Trophoblast cell (in vitro differentiated cells and primary cell): ENCODE results near the gene ZSWIM7.

ENCODE experiments used
- DNase-seq, 2 donors: peaks; one replicate each; pipeline ENCODE4 v3.0.0-alpha.2; 2016
- H2AFZ ChIP-seq: 2 replicates; pipeline ENCODE4 v1.6.1; 2013; ENCODE audit warnings: low read length, moderate library complexity, mild to moderate bottlenecking; ENCODE audit not compliant: insufficient read depth, poor library complexity
- H2AK5ac ChIP-seq: 2 replicates; pipeline ENCODE4 v1.6.1; 2013; ENCODE audit warnings: mild to moderate bottlenecking, low read length
- H2BK120ac ChIP-seq: 2 replicates; pipeline ENCODE4 v1.6.1; 2013; ENCODE audit warnings: low read length, mild to moderate bottlenecking, moderate library complexity; ENCODE audit not compliant: insufficient read depth, poor library complexity
- H2BK12ac ChIP-seq: 2 replicates; pipeline ENCODE4 v1.6.1; 2013; ENCODE audit warnings: mild to moderate bottlenecking, low read length, moderate library complexity
- H2BK5ac ChIP-seq: 2 replicates; pipeline ENCODE4 v1.6.1; 2013; ENCODE audit warnings: low read length, low read depth, moderate library complexity, mild to moderate bottlenecking; ENCODE audit not compliant: poor library complexity
- H3K14ac ChIP-seq: 2 replicates; pipeline ENCODE4 v1.6.1; 2013; ENCODE audit warnings: mild to moderate bottlenecking, low read length
- H3K18ac ChIP-seq: 2 replicates; pipeline ENCODE4 v1.6.1; 2013; ENCODE audit warnings: mild to moderate bottlenecking, low read length
- H3K23ac ChIP-seq: 2 replicates; pipeline ENCODE4 v1.6.1; 2013; ENCODE audit warnings: low read length
- H3K27ac ChIP-seq: 2 replicates; pipeline ENCODE4 v1.5.1; 2013; ENCODE audit warnings: low read depth, mild to moderate bottlenecking, inconsistent platforms, low read length, moderate library complexity
- H3K27me3 ChIP-seq: 2 replicates; pipeline ENCODE4 v1.6.1; 2013; ENCODE audit warnings: inconsistent platforms, mild to moderate bottlenecking, low read length, moderate library complexity; ENCODE audit not compliant: insufficient read depth
- H3K36me3 ChIP-seq, 2 experiments: 1 replicate in 1 of 2; 2 replicates in 1 of 2; pipeline ENCODE4 v1.6.1; 2013; ENCODE audit warnings: low read length in 2 of 2, mild to moderate bottlenecking in 2 of 2, moderate library complexity in 1 of 2; ENCODE audit not compliant: insufficient read depth in 2 of 2, control insufficient read depth in 1 of 2
- H3K4ac ChIP-seq: 2 replicates; pipeline ENCODE4 v1.6.1; 2013; ENCODE audit warnings: low read depth, mild to moderate bottlenecking, low read length, moderate library complexity
- H3K4me1 ChIP-seq, 2 experiments: 1 replicate in 1 of 2; 2 replicates in 1 of 2; pipeline ENCODE4 v1.6.1; 2013; ENCODE audit warnings: low read length in 2 of 2, mild to moderate bottlenecking in 2 of 2, moderate library complexity in 1 of 2; ENCODE audit not compliant: insufficient read depth in 2 of 2, control insufficient read depth in 1 of 2
- H3K4me2 ChIP-seq: 2 replicates; pipeline ENCODE4 v1.6.1; 2013; ENCODE audit warnings: inconsistent platforms, mild to moderate bottlenecking, low read length, moderate library complexity
- H3K4me3 ChIP-seq: 2 replicates; pipeline ENCODE4 v1.5.1; 2013; ENCODE audit warnings: mild to moderate bottlenecking, low read depth, low read length, inconsistent platforms
- H3K79me1 ChIP-seq: one replicate; pipeline ENCODE4 v1.6.1; 2013; ENCODE audit warnings: low read length
- H3K79me2 ChIP-seq: 2 replicates; pipeline ENCODE4 v1.6.1; 2013; ENCODE audit warnings: low read length, mild to moderate bottlenecking; ENCODE audit not compliant: control insufficient read depth, insufficient read depth, poor library complexity
- H3K9ac ChIP-seq: 2 replicates; pipeline ENCODE4 v1.6.1; 2013; ENCODE audit warnings: mild to moderate bottlenecking, low read length
- H3K9me3 ChIP-seq: 2 replicates; pipeline ENCODE4 v1.6.1; 2013; ENCODE audit warnings: low read depth, mild to moderate bottlenecking, control low read depth, inconsistent platforms, low read length; ENCODE audit not compliant: insufficient read depth
- H4K12ac ChIP-seq: 2 replicates; pipeline ENCODE4 v1.6.1; 2013; ENCODE audit warnings: low read depth, mild to moderate bottlenecking, low read length, moderate library complexity
- H4K8ac ChIP-seq: 2 replicates; pipeline ENCODE4 v1.6.1; 2013; ENCODE audit warnings: low read depth, mild to moderate bottlenecking, low read length, moderate library complexity
- H4K91ac ChIP-seq: one replicate; pipeline ENCODE4 v1.6.1; 2013; ENCODE audit warnings: low read depth, mild to moderate bottlenecking, low read length, moderate library complexity
- WGBS: extraction: QIAGEN DNeasy Blood & Tissue Kit; methylation state at CpG from one replicate; pipeline ENCODE4 v1.1.7; 2013; ENCODE audit warnings: missing lambda C conversion rate; ENCODE audit not compliant: insufficient read length, insufficient coverage; ENCODE audit errors: extremely low coverage; 5-methylcytosine and 5-hydroxymethylcytosine counted together

ZSWIM7 gene

DNA sequence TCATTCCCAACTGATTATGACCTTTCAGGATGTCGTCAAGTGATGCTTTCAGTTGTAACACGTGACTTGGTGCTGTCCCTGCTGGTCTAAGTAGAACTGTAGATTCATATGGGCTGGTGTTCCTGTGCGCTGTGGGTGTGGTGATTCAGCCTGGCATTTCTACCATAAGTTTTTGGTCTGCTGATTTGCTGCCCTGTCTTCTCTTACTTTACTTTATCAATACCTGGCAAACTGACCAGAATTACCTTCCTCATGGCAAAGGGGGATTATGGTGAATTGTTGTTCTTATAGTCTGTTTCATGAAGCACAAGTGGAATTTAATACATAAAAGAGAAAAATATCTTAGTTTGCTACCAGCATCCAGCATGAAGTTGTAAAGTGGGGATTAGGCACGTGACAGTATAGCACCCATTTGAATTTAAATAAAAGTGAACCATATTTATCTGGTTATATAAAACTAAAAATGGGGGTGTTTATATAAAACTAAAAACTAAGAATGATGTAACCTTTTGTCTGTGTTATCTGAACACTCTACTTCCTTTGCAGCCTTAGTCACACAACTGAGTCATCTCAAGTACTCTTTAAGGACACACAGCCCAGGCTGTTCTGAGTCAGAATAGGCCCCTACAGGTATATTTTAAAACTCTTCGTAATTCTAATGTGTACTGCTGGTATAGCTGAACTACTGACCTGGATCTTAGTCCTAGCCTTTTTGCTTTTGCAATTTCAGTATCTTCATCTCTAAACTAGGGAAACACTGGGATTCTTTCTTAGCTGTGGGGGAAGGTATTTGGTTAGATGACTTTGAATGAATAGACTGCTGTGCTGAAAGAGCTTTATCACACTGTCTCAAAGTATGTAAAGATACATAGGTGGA lies 28.4 kb upstream of the ZSWIM7 start:
- no peak overlapping the region for H3K23ac ChIP-seq
- H3K4ac ChIP-seq, result no peak overlapping the region
- no peaks in the 10 kb centered on the region for H3K4me1 ChIP-seq
- H3K27me3 ChIP-seq, result no peaks in the 10 kb centered on the region
- no peak overlapping the region for H3K18ac ChIP-seq
- H3K4me3 ChIP-seq, result no peak overlapping the region
- H3K14ac ChIP-seq, result no peak overlapping the region
- WGBS, result no CpG with 5 or more reads among the region's 5 CpGs
- no peak overlapping the region for H3K4me2 ChIP-seq
- no peak overlapping the region for H3K9ac ChIP-seq
- H3K27ac ChIP-seq, result peak overlapping the region; percentile 40
- no peak overlapping the region for H2BK5ac ChIP-seq
- H2BK120ac ChIP-seq, result no peak overlapping the region
- peaks cover 5 to 35% of the 10 kb centered on the region in 2 experiments for H3K36me3 ChIP-seq
- H3K79me1 ChIP-seq, result no peaks in the 10 kb centered on the region
- no peak overlapping the region for H4K8ac ChIP-seq
- peak; percentile 78 to 94 for DNase-seq
- no peak overlapping the region for H2AK5ac ChIP-seq
- no peak overlapping the region for H4K12ac ChIP-seq
- H2AFZ ChIP-seq, result no peak overlapping the region
- no peaks in the 10 kb centered on the region for H3K9me3 ChIP-seq
- no peaks in the 10 kb centered on the region for H3K79me2 ChIP-seq
- no peak overlapping the region for H4K91ac ChIP-seq
- no peak overlapping the region for H2BK12ac ChIP-seq

GRCh38 chr17:16026895-16027294 lies 27.4 kb upstream of the ZSWIM7 start:
- Histone ChIP-seq H2AK5ac (no peak overlapping the region), H3K9ac (no peak overlapping the region), H3K27me3 (no peaks in the 10 kb centered on the region), H3K4me3 (no peak overlapping the region), H3K79me2 (no peaks in the 10 kb centered on the region), H3K27ac (no peak overlapping the region), H4K91ac (no peak overlapping the region), H2BK12ac (no peak overlapping the region), H3K79me1 (no peaks in the 10 kb centered on the region), H4K12ac (no peak overlapping the region), H3K36me3 (peaks cover 2 to 25% of the 10 kb centered on the region in 2 experiments), H3K4ac (no peak overlapping the region), H3K4me2 (no peak overlapping the region), H3K23ac (no peak overlapping the region), H4K8ac (no peak overlapping the region), H2BK120ac (no peak overlapping the region), H3K9me3 (no peaks in the 10 kb centered on the region), H2AFZ (no peak overlapping the region), H3K18ac (no peak overlapping the region), H3K14ac (no peak overlapping the region), H3K4me1 (no peaks in the 10 kb centered on the region), H2BK5ac (no peak overlapping the region)
- no CpG with 5 or more reads among the region's 5 CpGs for WGBS
- no peak for DNase-seq

DNA sequence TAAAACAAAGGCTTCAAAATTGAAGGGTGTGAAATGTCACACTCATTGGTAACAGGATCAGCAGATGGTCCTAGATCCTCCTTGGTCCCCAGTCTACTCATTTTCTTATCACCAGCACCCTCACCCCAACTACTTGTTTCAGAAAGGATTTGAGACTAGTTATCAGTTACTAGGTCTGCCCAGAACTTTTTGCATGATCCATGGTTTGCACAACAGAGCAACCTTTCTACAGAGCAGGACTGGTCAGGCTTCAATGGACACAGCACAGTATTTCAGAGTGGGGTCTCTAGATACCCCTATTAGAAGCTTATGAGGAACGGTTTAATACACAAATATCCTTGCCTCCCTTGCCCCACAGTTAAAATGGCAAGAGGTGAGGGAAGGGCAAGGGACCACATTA lies 25.7 kb upstream of the ZSWIM7 start:
- Histone ChIP-seq H3K14ac (no peak overlapping the region), H2BK5ac (no peak overlapping the region), H3K79me2 (no peaks in the 10 kb centered on the region), H2BK120ac (no peak overlapping the region), H2AK5ac (no peak overlapping the region), H3K23ac (no peak overlapping the region), H2AFZ (no peak overlapping the region), H3K9ac (no peak overlapping the region), H3K4ac (no peak overlapping the region), H3K27me3 (no peaks in the 10 kb centered on the region), H3K4me3 (no peak overlapping the region), H3K4me1 (no peaks in the 10 kb centered on the region), H3K27ac (no peak overlapping the region), H3K79me1 (no peaks in the 10 kb centered on the region), H4K91ac (no peak overlapping the region), H3K36me3 (peaks cover 6 to 32% of the 10 kb centered on the region in 2 experiments), H4K8ac (no peak overlapping the region), H3K9me3 (no peaks in the 10 kb centered on the region), H3K4me2 (no peak overlapping the region), H3K18ac (no peak overlapping the region), H2BK12ac (no peak overlapping the region), H4K12ac (no peak overlapping the region)
- no CpG with 5 or more reads among the region's 1 CpG for WGBS
- no peak for DNase-seq

- Histone ChIP-seq H3K4me3 (no peak overlapping the region), H2AK5ac (no peak overlapping the region), H3K14ac (no peak overlapping the region), H3K36me3 (peaks cover 7 to 29% of the 10 kb centered on the region in 2 experiments), H3K4ac (no peak overlapping the region), H2BK120ac (no peak overlapping the region), H3K9ac (no peak overlapping the region), H3K4me2 (no peak overlapping the region), H4K8ac (no peak overlapping the region), H4K91ac (no peak overlapping the region), H3K27me3 (no peaks in the 10 kb centered on the region), H3K23ac (no peak overlapping the region), H3K27ac (no peak overlapping the region), H3K79me2 (no peaks in the 10 kb centered on the region), H2AFZ (no peak overlapping the region), H3K18ac (no peak overlapping the region), H3K4me1 (no peaks in the 10 kb centered on the region), H4K12ac (no peak overlapping the region), H2BK12ac (no peak overlapping the region), H3K9me3 (no peaks in the 10 kb centered on the region), H2BK5ac (no peak overlapping the region), H3K79me1 (no peaks in the 10 kb centered on the region)
- WGBS, result no CpG with 5 or more reads among the region's 4 CpGs
- no peak for DNase-seq
Observed at GRCh38 chr17:16023881-16024280, 24.4 kb upstream of the ZSWIM7 start.
